ENCODE measurements around the gene RBM45.

RBM45 gene

GRCh38 chr2:178163395-178163794 lies 51.2 kb downstream of the RBM45 start:
- no peak for DNase-seq

- DNase-seq: no peak
Observed at GRCh38 chr2:178163911-178164310, 51.7 kb downstream of the RBM45 start.

GRCh38 chr2:178173657-178174056 lies 61.4 kb downstream of the RBM45 start:
- DNase-seq: no peak

GRCh38 chr2:178177066-178177679 lies 64.9 kb downstream of the RBM45 start:
- peak; percentile 8 to 12 for DNase-seq

Measured in inflammatory macrophage (primary cell).